ENCODE measurements around the gene ADAM12. TPM values are rescaled to one million over a fixed set of nuclear protein-coding genes. Genes with fewer than 3 reads are reported as not detected.

ADAM12 gene
- total RNA-seq, 1 donor from 2014 or later: 82.4 TPM

DNA sequence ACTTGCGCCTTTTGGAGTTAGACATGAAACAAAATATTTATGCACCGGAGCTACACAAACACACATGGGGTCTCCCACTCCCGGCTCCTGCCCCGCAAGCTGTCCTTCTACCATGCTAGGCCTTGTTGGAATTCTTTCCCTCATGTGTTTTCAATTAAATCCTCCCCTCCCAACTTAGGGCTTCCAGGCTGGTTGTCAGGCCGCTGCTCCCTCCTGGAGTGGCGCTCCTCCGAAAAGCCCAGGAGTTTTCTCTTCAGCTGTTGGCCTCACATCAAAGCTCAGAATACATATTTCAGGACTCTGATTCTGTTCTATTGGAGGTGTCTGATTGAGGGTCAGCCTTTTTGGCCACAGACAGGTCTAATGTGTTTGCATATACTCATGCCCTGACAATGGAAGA lies 378.6 kb downstream of the ADAM12 start:
- no peak for DNase-seq (ENCODE audit: low read depth, low spot score)
- Mint-ChIP-seq H3K9me3 (peaks cover 10% of the 10 kb centered on the region), H3K27ac (ENCODE audit: unreplicated experiment) (peak overlapping the region; percentile 97), H3K4me3 (no peak overlapping the region), H3K36me3 (ENCODE audit: low read depth) (peaks cover 22% of the 10 kb centered on the region), H3K4me1 (peaks cover 50% of the 10 kb centered on the region), H3K27me3 (ENCODE audit: low read depth) (no peaks in the 10 kb centered on the region)
- TF ChIP-seq, protein P1, sequence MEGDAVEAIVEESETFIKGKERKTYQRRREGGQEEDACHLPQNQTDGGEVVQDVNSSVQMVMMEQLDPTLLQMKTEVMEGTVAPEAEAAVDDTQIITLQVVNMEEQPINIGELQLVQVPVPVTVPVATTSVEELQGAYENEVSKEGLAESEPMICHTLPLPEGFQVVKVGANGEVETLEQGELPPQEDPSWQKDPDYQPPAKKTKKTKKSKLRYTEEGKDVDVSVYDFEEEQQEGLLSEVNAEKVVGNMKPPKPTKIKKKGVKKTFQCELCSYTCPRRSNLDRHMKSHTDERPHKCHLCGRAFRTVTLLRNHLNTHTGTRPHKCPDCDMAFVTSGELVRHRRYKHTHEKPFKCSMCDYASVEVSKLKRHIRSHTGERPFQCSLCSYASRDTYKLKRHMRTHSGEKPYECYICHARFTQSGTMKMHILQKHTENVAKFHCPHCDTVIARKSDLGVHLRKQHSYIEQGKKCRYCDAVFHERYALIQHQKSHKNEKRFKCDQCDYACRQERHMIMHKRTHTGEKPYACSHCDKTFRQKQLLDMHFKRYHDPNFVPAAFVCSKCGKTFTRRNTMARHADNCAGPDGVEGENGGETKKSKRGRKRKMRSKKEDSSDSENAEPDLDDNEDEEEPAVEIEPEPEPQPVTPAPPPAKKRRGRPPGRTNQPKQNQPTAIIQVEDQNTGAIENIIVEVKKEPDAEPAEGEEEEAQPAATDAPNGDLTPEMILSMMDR (conservative IDR thresholded peaks at IDR 0.05): no peak

GRCh38 chr10:126006906-126007305 lies 381.4 kb downstream of the ADAM12 start:
- Mint-ChIP-seq H3K4me1 (peaks cover 34% of the 10 kb centered on the region), H3K9me3 (peaks cover 8% of the 10 kb centered on the region), H3K36me3 (ENCODE audit: low read depth) (peaks cover 18% of the 10 kb centered on the region), H3K27me3 (ENCODE audit: low read depth) (no peaks in the 10 kb centered on the region), H3K4me3 (no peak overlapping the region), H3K27ac (ENCODE audit: unreplicated experiment) (no peak overlapping the region)
- TF ChIP-seq, protein P1 (conservative IDR thresholded peaks at IDR 0.05): no peak
- DNase-seq (ENCODE audit: low read depth, low spot score): no peak

DNA sequence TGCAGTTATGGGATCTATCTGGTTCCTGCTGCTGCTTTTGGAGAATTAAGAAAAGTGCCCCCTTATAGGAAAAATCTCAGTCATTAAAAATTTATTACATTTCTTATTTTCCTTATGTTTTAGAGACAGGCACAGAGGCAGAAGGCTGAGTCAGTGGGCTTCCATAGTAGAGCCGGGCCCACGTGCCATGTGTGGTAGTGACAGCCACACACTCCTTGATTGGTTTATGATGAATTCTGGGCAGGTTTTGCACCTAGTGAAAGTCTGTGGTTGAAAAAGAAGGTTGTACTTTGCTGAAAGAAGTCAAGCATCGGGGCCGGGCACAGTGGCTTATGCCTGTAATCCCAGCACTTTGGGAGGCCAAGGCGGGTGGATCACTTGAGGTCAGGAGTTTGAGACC lies 382.0 kb downstream of the ADAM12 start:
- Mint-ChIP-seq H3K4me1 (peaks cover 34% of the 10 kb centered on the region), H3K9me3 (peaks cover 8% of the 10 kb centered on the region), H3K4me3 (no peak overlapping the region), H3K36me3 (ENCODE audit: low read depth) (peaks cover 16% of the 10 kb centered on the region), H3K27ac (ENCODE audit: unreplicated experiment) (peak overlapping the region; percentile 12), H3K27me3 (ENCODE audit: low read depth) (no peaks in the 10 kb centered on the region)
- no peak for DNase-seq (ENCODE audit: low read depth, low spot score)
- TF ChIP-seq, protein P1 (conservative IDR thresholded peaks at IDR 0.05): no peak

DNA sequence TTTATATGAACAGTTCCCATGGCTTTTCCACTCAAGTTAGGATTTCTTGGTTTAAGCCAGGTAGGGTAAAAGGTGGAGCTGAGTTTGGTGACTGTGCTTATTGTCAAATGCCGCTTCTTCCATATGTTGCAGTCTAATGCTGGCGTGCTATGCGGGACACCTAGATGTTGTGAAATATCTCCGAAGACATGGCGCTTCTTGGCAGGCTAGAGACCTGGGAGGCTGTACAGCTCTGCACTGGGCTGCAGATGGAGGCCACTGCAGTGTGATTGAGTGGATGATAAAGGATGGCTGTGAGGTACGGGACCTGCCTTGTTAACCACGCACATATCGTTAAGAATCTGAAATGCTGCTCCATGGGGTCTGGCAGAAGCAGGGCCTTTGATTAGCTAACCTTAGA lies 383.5 kb downstream of the ADAM12 start:
- TF ChIP-seq, protein P1 (conservative IDR thresholded peaks at IDR 0.05): no peak

DNA sequence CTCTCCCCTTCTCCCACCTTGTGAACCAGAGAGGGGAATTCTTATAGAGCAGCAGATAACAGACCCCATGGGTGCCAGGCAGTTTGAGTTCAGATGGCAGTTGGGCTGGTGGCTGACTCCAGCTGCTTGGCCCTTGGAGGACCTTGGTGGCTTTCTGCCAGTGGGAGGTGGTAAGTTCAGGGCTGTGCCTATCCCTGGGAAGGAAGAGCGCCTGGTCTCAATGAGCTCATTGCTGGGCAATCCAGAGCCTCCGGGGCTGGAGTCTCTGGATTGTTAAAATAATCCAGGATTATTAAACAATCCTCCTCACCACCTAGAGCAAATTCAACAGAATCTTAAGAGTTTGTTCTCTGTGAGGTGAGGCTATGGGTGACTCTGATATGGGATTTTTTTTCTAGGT lies 386.7 kb downstream of the ADAM12 start:
- no peaks in the 10 kb centered on the region for H3K27me3 Mint-ChIP-seq (ENCODE audit: low read depth)
- H3K9me3 Mint-ChIP-seq: no peaks in the 10 kb centered on the region
- peaks cover 2% of the 10 kb centered on the region for H3K36me3 Mint-ChIP-seq (ENCODE audit: low read depth)
- peaks cover 12% of the 10 kb centered on the region for H3K4me1 Mint-ChIP-seq
- TF ChIP-seq, protein P1 (conservative IDR thresholded peaks at IDR 0.05): no peak
- H3K4me3 Mint-ChIP-seq: no peak overlapping the region
- DNase-seq (ENCODE audit: low read depth, low spot score): no peak
- no peak overlapping the region for H3K27ac Mint-ChIP-seq (ENCODE audit: unreplicated experiment)

More for the DNA sequence above, 383.5 kb downstream of the ADAM12 start:
- no peak for DNase-seq (ENCODE audit: low read depth, low spot score)
- H3K4me3 Mint-ChIP-seq: no peak overlapping the region
- no peaks in the 10 kb centered on the region for H3K27me3 Mint-ChIP-seq (ENCODE audit: low read depth)
- no peak overlapping the region for H3K27ac Mint-ChIP-seq (ENCODE audit: unreplicated experiment)
- H3K9me3 Mint-ChIP-seq: peaks cover 5% of the 10 kb centered on the region
- H3K36me3 Mint-ChIP-seq (ENCODE audit: low read depth): peaks cover 7% of the 10 kb centered on the region
- H3K4me1 Mint-ChIP-seq: peaks cover 32% of the 10 kb centered on the region

DNA sequence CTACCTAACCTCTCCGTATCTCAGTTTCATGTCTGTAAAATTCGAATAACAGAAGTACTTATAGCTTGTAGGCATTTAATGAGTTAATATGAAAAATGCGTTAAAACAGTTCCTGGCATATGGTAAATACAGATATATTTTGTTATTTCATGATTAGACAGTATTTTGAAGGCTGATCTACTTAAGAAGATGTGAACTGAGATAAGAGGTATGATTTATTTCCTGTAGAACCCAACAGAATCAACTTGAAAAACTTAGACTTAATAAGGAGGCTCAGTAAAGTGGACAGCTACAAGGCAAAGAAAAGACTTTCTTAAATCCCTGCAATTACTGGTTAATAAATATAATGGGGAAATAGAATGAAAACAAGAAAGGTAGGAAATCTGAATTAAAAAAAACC lies 388.6 kb downstream of the ADAM12 start:
- no peaks in the 10 kb centered on the region for H3K9me3 Mint-ChIP-seq
- H3K4me1 Mint-ChIP-seq: peaks cover 7% of the 10 kb centered on the region
- no peaks in the 10 kb centered on the region for H3K27me3 Mint-ChIP-seq (ENCODE audit: low read depth)
- peaks cover 2% of the 10 kb centered on the region for H3K36me3 Mint-ChIP-seq (ENCODE audit: low read depth)
- no peak overlapping the region for H3K27ac Mint-ChIP-seq (ENCODE audit: unreplicated experiment)
- TF ChIP-seq, protein P1 (conservative IDR thresholded peaks at IDR 0.05): no peak
- DNase-seq (ENCODE audit: low read depth, low spot score): no peak
- H3K4me3 Mint-ChIP-seq: no peak overlapping the region

Data from neural crest cell (in vitro differentiated cells).